Measurements from ENCODE around the gene SCT.

Gene SCT

DNA sequence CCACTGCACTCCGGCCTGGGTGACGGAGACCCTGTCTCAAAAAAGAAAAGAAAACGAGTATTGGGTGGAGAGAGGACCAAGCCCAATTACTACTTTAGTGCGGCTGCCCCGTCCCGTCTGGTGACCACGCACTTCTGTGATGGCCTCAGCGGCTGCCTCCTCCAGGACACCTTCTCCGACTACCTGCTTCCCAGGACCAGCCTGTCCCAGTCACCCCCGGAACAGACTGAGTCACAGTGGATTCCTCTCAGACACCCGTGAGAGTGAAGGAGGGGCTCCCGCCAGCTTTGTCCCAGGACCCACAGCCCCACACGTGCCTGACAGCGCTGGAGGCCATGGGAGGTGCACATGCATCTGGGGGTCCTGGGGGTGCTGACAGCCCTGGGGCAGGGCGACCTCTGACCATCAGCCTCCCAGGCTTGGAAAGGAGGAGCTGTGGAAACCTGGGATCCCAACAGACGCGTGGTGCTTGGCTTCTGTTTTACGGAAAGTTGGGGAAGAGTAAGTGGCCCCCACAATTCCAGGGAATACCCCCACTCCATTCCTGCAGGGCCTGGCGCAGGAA lies 14.9 kb upstream of the SCT start:
- Histone ChIP-seq H3K4me3 (ENCODE audit: low read depth in 1 of 2, low read length in 1 of 2) (no peak overlapping the region), H3K9me3 (no peaks in the 10 kb centered on the region), H3K36me3 (peaks cover 30% of the 10 kb centered on the region), H3K27me3 (peaks cover 46% of the 10 kb centered on the region), H3K4me1 (ENCODE audit: control insufficient read depth in 1 of 2, insufficient read depth in 1 of 2, low read depth in 1 of 2, low read length in 1 of 2) (peaks cover 11 to 20% of the 10 kb centered on the region in 2 experiments), H3K27ac (no peak overlapping the region)
- TF ChIP-seq, protein P1, sequence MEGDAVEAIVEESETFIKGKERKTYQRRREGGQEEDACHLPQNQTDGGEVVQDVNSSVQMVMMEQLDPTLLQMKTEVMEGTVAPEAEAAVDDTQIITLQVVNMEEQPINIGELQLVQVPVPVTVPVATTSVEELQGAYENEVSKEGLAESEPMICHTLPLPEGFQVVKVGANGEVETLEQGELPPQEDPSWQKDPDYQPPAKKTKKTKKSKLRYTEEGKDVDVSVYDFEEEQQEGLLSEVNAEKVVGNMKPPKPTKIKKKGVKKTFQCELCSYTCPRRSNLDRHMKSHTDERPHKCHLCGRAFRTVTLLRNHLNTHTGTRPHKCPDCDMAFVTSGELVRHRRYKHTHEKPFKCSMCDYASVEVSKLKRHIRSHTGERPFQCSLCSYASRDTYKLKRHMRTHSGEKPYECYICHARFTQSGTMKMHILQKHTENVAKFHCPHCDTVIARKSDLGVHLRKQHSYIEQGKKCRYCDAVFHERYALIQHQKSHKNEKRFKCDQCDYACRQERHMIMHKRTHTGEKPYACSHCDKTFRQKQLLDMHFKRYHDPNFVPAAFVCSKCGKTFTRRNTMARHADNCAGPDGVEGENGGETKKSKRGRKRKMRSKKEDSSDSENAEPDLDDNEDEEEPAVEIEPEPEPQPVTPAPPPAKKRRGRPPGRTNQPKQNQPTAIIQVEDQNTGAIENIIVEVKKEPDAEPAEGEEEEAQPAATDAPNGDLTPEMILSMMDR (IDR thresholded peaks at IDR 0.05): no peak

DNA sequence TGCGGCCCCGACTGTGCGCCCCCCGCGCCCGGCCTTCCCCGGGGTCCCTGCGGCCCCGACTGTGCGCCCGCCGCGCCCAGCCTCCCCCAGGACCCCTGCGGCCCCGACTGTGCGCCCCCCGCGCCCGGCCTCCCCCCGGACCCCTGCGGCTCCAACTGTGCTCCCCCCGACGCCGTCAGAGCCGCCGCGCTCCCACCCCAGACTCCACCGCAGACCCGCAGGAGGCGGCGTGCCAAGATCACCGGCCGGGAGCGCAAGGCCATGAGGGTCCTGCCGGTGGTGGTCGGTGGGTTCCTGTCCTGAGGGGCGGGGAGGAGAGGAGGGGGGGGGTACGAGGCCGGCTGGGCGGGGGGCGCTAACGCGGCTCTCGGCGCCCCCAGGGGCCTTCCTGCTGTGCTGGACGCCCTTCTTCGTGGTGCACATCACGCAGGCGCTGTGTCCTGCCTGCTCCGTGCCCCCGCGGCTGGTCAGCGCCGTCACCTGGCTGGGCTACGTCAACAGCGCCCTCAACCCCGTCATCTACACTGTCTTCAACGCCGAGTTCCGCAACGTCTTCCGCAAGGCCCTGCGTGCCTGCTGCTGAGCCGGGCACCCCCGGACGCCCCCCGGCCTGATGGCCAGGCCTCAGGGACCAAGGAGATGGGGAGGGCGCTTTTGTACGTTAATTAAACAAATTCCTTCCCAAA lies 13.2 kb upstream of the SCT start:
- peaks cover 63% of the 10 kb centered on the region for H3K27me3 ChIP-seq
- H3K4me1 ChIP-seq (ENCODE audit: control insufficient read depth in 1 of 2, insufficient read depth in 1 of 2, low read depth in 1 of 2, low read length in 1 of 2): peaks cover 11 to 20% of the 10 kb centered on the region in 2 experiments
- peaks cover 24% of the 10 kb centered on the region for H3K36me3 ChIP-seq
- TF ChIP-seq, protein P1 (IDR thresholded peaks at IDR 0.05): no peak
- H3K9me3 ChIP-seq: no peaks in the 10 kb centered on the region
- peak overlapping the region; percentile 49 to 62 for H3K4me3 ChIP-seq (ENCODE audit: low read depth in 1 of 2, low read length in 1 of 2)
- no peak overlapping the region for H3K27ac ChIP-seq

DNA sequence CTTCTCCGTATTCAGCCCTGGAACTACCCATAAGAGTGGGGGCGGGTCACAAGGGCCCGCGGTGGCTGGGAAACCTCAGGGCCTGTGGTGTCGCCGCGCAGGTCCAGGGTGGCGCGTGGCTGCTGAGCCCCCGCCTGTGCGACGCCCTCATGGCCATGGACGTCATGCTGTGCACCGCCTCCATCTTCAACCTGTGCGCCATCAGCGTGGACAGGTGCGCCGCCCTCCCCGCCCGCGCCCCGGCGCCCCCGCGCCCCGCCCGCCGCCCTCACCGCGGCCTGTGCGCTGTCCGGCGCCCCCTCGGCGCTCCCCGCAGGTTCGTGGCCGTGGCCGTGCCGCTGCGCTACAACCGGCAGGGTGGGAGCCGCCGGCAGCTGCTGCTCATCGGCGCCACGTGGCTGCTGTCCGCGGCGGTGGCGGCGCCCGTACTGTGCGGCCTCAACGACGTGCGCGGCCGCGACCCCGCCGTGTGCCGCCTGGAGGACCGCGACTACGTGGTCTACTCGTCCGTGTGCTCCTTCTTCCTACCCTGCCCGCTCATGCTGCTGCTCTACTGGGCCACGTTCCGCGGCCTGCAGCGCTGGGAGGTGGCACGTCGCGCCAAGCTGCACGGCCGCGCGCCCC lies 12.5 kb upstream of the SCT start:
- TF ChIP-seq, protein P1 (IDR thresholded peaks at IDR 0.05): no peak
- Histone ChIP-seq H3K36me3 (peaks cover 21% of the 10 kb centered on the region), H3K4me3 (ENCODE audit: low read depth in 1 of 2, low read length in 1 of 2) (no peak overlapping the region), H3K27ac (no peak overlapping the region), H3K27me3 (peaks cover 66% of the 10 kb centered on the region), H3K4me1 (ENCODE audit: control insufficient read depth in 1 of 2, insufficient read depth in 1 of 2, low read depth in 1 of 2, low read length in 1 of 2) (peaks cover 11 to 20% of the 10 kb centered on the region in 2 experiments), H3K9me3 (no peaks in the 10 kb centered on the region)

DNA sequence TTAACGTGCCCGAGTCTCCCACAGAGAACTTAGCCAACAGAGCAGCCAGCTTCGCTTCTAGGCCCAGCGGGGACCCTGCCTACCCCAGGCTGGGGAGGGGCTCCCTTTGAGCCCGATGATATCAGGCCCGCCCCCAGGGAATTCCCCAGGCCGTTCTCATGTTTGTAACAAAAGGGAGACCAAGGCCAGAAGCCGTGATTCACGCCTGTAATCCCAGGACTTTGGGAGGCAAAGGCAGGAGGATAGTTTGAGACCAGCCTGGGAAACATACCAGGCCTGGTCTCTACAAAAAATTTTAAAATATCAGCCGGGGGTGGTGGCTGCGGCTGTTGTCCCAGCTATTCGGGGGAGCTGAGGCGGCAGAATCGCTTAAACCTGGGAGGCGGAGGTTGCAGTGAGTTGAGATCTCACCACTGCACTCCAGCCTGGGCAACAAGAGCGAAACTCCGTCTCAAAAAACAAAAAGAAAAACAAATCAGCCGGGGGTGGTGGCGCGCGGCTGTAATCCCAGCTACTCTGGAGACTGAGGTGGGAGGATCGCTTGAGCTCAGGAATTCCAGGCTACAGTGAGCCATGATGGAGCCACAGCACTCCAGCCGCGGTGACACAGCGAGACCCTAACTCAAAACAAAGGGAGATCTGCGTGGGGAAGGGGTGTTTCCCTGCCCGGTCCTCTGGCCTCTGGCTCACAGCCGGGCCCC lies 11.8 kb upstream of the SCT start:
- peaks cover 11 to 20% of the 10 kb centered on the region in 2 experiments for H3K4me1 ChIP-seq (ENCODE audit: control insufficient read depth in 1 of 2, insufficient read depth in 1 of 2, low read depth in 1 of 2, low read length in 1 of 2)
- H3K27me3 ChIP-seq: peaks cover 66% of the 10 kb centered on the region
- H3K36me3 ChIP-seq: peaks cover 15% of the 10 kb centered on the region
- H3K27ac ChIP-seq: no peak overlapping the region
- TF ChIP-seq, protein P1 (IDR thresholded peaks at IDR 0.05): no peak
- H3K9me3 ChIP-seq: no peaks in the 10 kb centered on the region
- H3K4me3 ChIP-seq (ENCODE audit: low read depth in 1 of 2, low read length in 1 of 2): no peak overlapping the region

DNA sequence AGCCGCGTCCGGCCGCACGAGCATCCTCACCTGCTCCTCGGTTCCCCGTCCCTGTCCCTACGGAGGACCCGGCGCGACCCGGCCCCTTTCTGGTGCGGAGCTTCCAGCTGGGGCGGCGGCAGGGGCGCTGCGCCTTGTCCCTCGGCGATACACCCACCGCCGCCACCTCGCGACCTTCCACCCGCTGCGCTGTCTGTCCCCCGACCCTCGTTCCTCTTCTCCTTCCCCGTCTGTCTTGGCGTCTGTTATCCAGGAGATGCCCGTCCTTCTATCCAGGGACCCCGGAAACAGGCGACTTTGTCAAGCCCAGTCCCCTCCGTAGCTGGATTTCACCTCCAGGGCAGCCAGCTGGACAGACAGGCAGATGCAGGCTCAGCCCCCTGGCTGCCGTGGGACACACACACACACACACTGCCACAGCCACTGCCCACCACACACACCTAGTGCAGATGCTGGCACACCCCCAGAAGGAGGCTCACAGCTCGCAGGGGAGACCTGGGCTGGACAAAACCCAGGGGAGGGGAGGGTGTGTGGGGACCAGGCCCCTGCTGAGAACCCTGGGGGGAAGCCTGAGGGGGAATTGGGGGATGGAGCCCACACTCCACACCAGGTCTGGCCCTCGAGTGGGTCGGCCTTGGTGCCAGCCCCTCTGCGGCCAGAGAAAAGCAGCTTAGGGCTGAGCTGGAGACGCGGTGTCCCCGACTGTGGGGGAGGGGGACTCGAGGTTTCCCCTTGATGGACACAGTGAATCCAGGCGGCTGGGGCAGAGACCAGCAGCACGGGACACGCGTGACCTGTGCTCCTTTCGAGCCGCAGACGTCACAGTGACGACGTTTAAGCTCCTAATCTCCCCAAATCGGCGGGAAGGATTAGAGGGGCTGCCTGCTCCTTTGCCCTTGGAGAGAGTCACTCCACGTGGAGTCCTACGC lies 10.9 kb upstream of the SCT start:
- no peak overlapping the region for H3K27ac ChIP-seq

More for the DNA sequence above, 10.9 kb upstream of the SCT start:
- TF ChIP-seq, protein P1 (IDR thresholded peaks at IDR 0.05): no peak
- Histone ChIP-seq H3K27me3 (peaks cover 66% of the 10 kb centered on the region), H3K4me1 (ENCODE audit: control insufficient read depth in 1 of 2, insufficient read depth in 1 of 2, low read depth in 1 of 2, low read length in 1 of 2) (peaks cover 11 to 20% of the 10 kb centered on the region in 2 experiments), H3K4me3 (ENCODE audit: low read depth in 1 of 2, low read length in 1 of 2) (no peak overlapping the region), H3K9me3 (no peaks in the 10 kb centered on the region), H3K36me3 (peaks cover 9% of the 10 kb centered on the region)
